KG1 (cell line): ENCODE results near the gene COL16A1.

Source experiments
- DNase-seq: peaks from one replicate; lab custom pipeline; 2025; lab: John Stamatoyannopoulos, UW

COL16A1 gene

DNA sequence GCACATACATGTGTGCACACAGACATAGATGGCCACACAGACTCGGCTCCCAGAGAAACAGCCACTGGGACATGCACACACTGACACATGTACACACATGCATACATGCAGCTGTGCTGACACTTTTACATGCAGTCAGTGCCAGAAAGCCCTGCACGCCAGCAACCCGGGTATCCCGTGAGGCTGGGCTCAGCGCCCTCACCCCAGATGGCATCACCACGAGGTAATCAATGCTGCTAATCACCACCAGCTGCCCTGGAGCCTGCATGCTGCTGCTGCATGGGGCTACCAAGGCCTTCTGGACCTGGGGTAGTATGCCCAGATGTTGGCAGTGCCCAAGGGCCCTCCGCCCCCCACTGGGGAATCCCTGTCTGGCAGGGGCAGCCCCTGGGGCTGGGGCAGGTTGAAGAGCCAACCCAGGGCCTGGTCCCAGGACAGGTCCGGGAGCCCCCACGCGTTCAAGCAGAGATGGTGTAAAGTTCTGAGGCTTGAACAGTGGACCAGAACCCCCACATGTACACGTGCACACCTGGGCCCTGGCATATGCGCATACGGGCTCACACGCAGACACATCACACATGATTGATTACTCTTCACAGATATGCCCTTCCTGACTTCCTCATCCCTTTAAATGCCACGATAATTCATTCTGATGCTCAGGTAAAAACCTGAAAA, 2.7 kb upstream of the COL16A1 start:
- no peak for DNase-seq

- DNase-seq, result no peak
Measured at GRCh38 chr1:31705080-31705866, 1.5 kb upstream of the COL16A1 start.

GRCh38 chr1:31704271-31705079, 658 bp upstream of the COL16A1 start:
- no peak for DNase-seq

- DNase-seq, result no peak
Measured at GRCh38 chr1:31702836-31703404, 897 bp downstream of the COL16A1 start.

- no peak for DNase-seq
Measured at GRCh38 chr1:31701091-31701736, 2.6 kb downstream of the COL16A1 start.

GRCh38 chr1:31700468-31701090, 3.2 kb downstream of the COL16A1 start:
- DNase-seq, result no peak

DNA sequence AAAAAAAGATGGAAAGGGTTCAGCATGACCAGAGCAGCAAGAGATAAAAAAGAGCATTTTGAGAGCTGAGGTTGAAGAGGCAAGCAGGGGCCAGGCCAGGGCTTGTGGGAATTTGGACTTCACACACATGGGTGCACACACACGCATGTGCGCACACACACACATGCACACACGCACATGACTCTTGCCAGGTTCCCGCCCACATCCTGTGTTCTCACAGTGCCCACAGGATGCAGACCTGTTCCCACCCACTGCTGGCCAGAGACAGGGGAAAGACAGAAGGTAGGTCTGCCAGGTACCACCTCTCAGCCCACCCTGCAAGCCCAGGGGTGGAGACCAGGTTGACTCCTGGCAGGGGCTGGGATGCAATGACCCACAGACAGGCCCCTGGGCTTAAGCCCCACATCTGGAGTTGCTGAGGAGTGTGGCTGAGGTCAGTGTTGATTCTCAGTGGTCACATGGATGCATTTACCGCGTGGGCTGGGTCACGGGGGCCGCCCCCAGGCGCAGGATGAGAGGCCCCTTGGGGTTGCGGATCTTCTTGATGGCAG, 4.4 kb downstream of the COL16A1 start:
- no peak for DNase-seq

- no peak for DNase-seq
Measured at GRCh38 chr1:31697369-31697984, 6.3 kb downstream of the COL16A1 start.

DNA sequence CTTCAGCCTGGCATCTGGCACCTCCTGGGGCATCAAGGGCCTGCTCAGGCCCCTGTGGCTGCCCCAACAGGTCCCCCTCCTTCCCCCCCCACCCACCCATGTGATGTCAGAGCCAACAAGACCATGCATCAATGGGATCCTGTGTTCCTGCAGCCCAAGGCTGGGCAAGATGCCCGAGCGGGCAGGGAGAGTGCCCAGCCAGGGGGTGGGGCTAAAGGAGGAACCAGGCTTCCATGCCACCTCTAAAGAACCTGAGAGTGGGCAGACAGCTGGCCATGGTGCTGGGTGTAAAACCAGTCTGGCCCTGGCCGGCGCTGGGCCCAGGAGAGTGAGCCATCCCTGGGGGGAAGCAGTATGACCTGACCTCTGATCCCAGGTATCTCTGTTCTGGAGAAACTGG, 7.6 kb downstream of the COL16A1 start:
- no peak for DNase-seq

DNA sequence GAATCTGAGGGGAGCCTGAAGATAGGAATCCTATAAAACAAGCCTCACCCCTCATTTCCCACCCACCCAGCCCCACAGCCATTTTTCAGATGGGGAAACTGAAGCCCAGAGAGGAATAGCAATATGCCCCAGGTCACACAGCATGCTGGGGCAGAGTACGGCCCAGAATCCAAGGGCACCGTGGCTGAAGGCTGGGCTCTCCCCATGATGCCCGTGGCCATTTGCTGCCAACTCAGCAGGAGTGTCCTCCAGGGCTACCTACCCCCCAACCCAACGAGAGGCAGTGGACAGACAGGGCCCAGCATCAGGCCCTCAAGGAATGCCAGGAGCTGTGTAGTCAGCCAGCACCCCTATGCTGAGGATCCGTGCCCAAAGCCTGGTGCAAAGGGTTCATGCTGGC, 8.5 kb downstream of the COL16A1 start:
- DNase-seq, result no peak

DNA sequence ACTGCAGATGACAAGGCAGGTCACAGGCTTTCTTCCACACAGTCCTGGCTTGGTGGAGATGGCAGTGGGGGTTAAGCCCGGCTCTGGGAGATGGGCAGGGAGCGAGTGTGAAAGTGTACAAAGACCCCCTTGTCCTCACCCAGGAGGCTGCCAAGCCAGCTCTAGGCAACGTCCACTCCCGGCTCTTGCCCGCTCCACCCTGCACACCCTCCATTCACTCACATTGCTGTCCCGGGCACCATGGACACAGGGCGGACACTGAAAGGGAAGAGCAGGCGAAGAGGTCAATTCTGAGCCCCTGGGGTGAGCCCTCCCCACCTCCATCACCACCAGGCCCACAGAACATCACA, 8.9 kb downstream of the COL16A1 start:
- no peak for DNase-seq

DNA sequence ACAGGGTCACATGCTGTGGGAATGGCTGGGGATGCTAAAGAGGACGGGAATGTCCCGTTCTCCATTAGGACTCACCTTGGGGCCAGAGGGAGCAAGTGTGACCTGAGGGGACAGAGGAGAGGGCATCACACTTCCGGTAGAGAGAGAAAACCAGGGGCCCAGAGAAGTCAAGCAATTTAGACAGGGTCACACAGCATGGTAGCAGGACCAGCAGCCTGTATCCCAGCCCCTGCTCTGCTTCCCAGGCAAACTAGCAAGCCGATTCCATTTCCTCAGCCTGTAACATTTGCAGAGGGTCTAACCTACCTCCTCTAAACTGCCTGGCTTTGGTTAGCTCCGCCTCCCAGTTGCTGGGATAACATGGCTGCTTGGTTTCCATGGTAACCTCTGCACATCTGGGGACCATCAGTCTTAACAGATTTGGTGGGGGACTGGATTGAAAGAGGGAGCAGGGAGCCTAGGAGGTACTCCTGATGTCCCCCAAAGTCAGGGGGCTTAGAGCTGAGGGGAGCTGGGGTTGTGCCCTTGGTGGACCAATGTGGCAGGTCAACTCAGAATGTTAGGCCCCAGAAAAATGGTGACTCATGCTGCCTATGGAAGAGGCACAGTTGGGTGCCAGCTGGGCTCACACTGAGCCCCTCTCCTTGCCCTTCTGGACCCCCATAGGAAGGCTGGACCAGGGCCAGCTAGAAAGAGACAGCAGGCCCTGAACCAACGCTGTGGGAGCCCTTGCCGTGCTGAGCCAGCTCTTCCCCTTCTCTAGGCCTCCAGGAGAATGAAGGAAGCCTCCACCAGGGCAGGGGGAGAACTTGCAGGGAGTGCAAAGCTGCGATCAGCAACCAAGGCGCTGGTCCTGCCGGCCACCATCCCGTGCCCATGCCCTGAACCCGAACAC, 9.5 kb downstream of the COL16A1 start:
- no peak for DNase-seq

GRCh38 chr1:31693231-31693630, 10.6 kb downstream of the COL16A1 start:
- no peak for DNase-seq

DNA sequence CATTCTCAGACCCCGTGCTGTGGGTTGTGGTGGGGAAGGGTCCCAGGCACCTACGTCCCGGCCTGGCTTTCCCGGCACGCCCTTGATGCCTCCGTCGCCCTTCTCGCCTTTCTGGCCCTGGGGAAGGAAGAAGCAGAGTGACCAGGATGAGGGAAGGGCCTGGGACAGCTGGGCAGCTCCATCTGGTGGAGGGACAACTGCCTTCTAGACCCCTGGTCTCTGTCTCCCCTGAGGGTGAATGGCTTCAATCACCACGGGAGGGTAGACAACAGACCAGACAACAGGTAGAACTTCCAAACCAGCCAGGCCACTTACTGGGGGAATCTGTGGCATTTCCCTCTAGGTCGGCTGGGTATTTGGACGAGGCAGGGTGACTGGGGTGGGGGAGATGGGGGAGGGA, 11.9 kb downstream of the COL16A1 start:
- no peak for DNase-seq

GRCh38 chr1:31691446-31691845, 12.4 kb downstream of the COL16A1 start:
- no peak for DNase-seq

- no peak for DNase-seq
Measured at GRCh38 chr1:31690921-31691320, 12.9 kb downstream of the COL16A1 start.

DNA sequence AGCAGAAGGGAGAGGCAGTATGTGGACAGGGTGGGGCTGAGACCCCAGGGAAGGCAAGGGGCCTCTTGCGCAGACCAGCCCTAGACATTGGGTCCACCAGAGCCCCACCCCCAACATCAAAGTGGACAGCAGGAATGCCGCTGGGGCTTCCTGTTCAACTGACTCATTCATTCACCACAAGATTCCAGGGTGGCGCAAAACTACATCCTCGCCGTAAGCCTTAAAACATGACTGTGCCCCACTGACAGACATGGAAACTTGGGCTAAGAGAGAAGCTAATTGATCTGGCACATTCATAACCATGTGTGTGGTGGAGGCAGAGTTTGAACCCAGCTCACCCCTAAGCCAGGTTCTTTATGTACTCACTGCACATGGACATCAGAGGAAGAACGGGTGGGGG, 14.0 kb downstream of the COL16A1 start:
- no peak for DNase-seq

- DNase-seq, result no peak
Measured at GRCh38 chr1:31689379-31689778, 14.4 kb downstream of the COL16A1 start.

GRCh38 chr1:31688233-31688918, 15.4 kb downstream of the COL16A1 start:
- no peak for DNase-seq
